ENCODE data around the gene ALOX15.
"Not testable (repeated sequence)": the region's sequence is repeated elsewhere in the genome, so short reads cannot be mapped to it uniquely, and the experiment has no call there.

Gene ALOX15

GRCh38 chr17:4641297-4642195 lies at the start of gene ALOX15:
Gene ALOX15 (minus strand): TSS chr17:4641678. CDS start chr17:4641651, 27 bp downstream.
- Histone ChIP-seq H3K27me3 (ENCODE audit: insufficient read depth, low read depth) (no peaks in the 10 kb centered on the region; the same call in 1 of the 2 replicates), H4K20me1 (ENCODE audit: insufficient read depth) (no peaks in the 10 kb centered on the region), H3K79me2 (ENCODE audit: insufficient read depth, low read depth) (no peaks in the 10 kb centered on the region), H3K9ac (no peak within 1 kb of the TSS), H3K4me2 (no peak within 1 kb of the TSS), H2AFZ (ENCODE audit: low read depth) (no peak within 1 kb of the TSS), H3K4me3 (IDR thresholded peaks at IDR 0.05; ENCODE audit: insufficient read depth, low read depth, low read length) (no peak within 1 kb of the TSS), H3K4me1 (ENCODE audit: low read depth, poor library complexity, severe bottlenecking) (no peaks in the 10 kb centered on the region), H3K36me3 (ENCODE audit: insufficient read depth) (no peaks in the 10 kb centered on the region), H3K27ac (no peak within 1 kb of the TSS)
- no peak for TF ChIP-seq CTCF (conservative IDR thresholded peaks at IDR 0.05; ENCODE audit: low read depth, low read length)

GRCh38 chr17:4690745-4691144 lies 49.3 kb upstream of the ALOX15 start:
- no peaks in the 10 kb centered on the region for H3K36me3 ChIP-seq (ENCODE audit: insufficient read depth)
- H3K4me2 ChIP-seq = no peak overlapping the region
- H3K27me3 ChIP-seq (ENCODE audit: insufficient read depth, low read depth) = no peaks in the 10 kb centered on the region
- H3K9ac ChIP-seq = no peak overlapping the region
- no peaks in the 10 kb centered on the region for H3K79me2 ChIP-seq (ENCODE audit: insufficient read depth, low read depth)
- H4K20me1 ChIP-seq (ENCODE audit: insufficient read depth) = no peaks in the 10 kb centered on the region
- peaks cover 10% of the 10 kb centered on the region for H3K4me1 ChIP-seq (ENCODE audit: low read depth, poor library complexity, severe bottlenecking)
- H3K4me3 ChIP-seq (IDR thresholded peaks at IDR 0.05; ENCODE audit: insufficient read depth, low read depth, low read length) = no peak overlapping the region
- no peak for TF ChIP-seq CTCF (conservative IDR thresholded peaks at IDR 0.05; ENCODE audit: low read depth, low read length)
- no peak overlapping the region for H2AFZ ChIP-seq (ENCODE audit: low read depth)
- H3K27ac ChIP-seq = no peak overlapping the region

- not testable (repeated sequence) for H3K36me3 ChIP-seq (ENCODE audit: insufficient read depth); H4K20me1 ChIP-seq (ENCODE audit: insufficient read depth); H2AFZ ChIP-seq (ENCODE audit: low read depth); H3K4me1 ChIP-seq (ENCODE audit: low read depth, poor library complexity, severe bottlenecking); H3K4me2 ChIP-seq; H3K9ac ChIP-seq; H3K79me2 ChIP-seq (ENCODE audit: insufficient read depth, low read depth); H3K27ac ChIP-seq; H3K4me3 ChIP-seq (IDR thresholded peaks at IDR 0.05; ENCODE audit: insufficient read depth, low read depth, low read length); H3K27me3 ChIP-seq (ENCODE audit: insufficient read depth, low read depth)
Measured at GRCh38 chr17:4689872-4690271, 48.4 kb upstream of the ALOX15 start.

- H3K9ac ChIP-seq; H2AFZ ChIP-seq (ENCODE audit: low read depth); H3K27ac ChIP-seq; H3K27me3 ChIP-seq (ENCODE audit: insufficient read depth, low read depth); H4K20me1 ChIP-seq (ENCODE audit: insufficient read depth); H3K79me2 ChIP-seq (ENCODE audit: insufficient read depth, low read depth); H3K4me3 ChIP-seq (IDR thresholded peaks at IDR 0.05; ENCODE audit: insufficient read depth, low read depth, low read length); H3K4me2 ChIP-seq; H3K36me3 ChIP-seq (ENCODE audit: insufficient read depth); H3K4me1 ChIP-seq (ENCODE audit: low read depth, poor library complexity, severe bottlenecking): not testable (repeated sequence)
Measured at GRCh38 chr17:4683739-4684138, 42.3 kb upstream of the ALOX15 start.

GRCh38 chr17:4679658-4680057 lies 38.2 kb upstream of the ALOX15 start:
- TF ChIP-seq CTCF (conservative IDR thresholded peaks at IDR 0.05; ENCODE audit: low read depth, low read length) = no peak
- Histone ChIP-seq H4K20me1 (ENCODE audit: insufficient read depth) (no peaks in the 10 kb centered on the region), H3K9ac (no peak overlapping the region), H3K36me3 (ENCODE audit: insufficient read depth) (no peaks in the 10 kb centered on the region), H2AFZ (ENCODE audit: low read depth) (no peak overlapping the region), H3K79me2 (ENCODE audit: insufficient read depth, low read depth) (no peaks in the 10 kb centered on the region), H3K4me2 (no peak overlapping the region), H3K4me3 (IDR thresholded peaks at IDR 0.05; ENCODE audit: insufficient read depth, low read depth, low read length) (no peak overlapping the region), H3K27me3 (ENCODE audit: insufficient read depth, low read depth) (no peaks in the 10 kb centered on the region), H3K4me1 (ENCODE audit: low read depth, poor library complexity, severe bottlenecking) (no peaks in the 10 kb centered on the region), H3K27ac (no peak overlapping the region)

Measured in KMS-11 (cell line).